Measurements from ENCODE around the gene IL1RAP.

DNA sequence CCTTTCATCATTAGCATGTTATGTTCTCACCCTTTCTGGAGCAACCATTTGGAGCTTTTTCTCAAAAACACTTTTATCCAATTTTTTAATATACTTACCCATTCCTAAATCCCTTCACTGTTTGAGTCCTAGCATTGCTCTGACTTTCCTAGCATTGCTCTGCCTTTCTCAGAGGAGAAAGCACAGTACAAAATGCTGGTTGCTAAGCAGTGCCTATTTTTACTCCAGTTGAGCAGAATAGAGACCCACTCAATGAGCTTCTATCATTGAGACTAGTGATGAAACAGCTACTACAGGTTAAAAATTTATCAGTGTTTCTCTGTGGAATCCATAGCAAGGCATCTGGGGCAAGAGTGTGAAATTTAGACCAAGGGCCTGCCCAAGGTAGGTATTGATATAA is 21.8 kb upstream of the IL1RAP start:
- TF ChIP-seq ZNF70 (CRISPR knock-in tag; IDR thresholded peaks at IDR 0.05): no peak
- TF ChIP-seq CSDC2 (CRISPR knock-in tag; IDR thresholded peaks at IDR 0.05): no peak
- no peak for TF ChIP-seq TCF4 (CRISPR knock-in tag; IDR thresholded peaks at IDR 0.05; ENCODE audit: borderline replicate concordance)
- no peak for TF ChIP-seq GLIS3 (CRISPR knock-in tag; IDR thresholded peaks at IDR 0.05)

Data from SK-N-SH treated with all-trans-retinoic acid at 6 μM for 48 hours (cell line).